HG03565 (cell line): ENCODE data around the gene NEURL1B.

Experiments
- ATAC-seq: cut with Tn5 transposase; IDR thresholded peaks from one replicate; pipeline ENCODE4 v1.9.1; 2021; ENCODE audit warnings: mild to moderate bottlenecking, moderate library complexity; ENCODE audit not compliant: unreplicated experiment

Gene NEURL1B

DNA sequence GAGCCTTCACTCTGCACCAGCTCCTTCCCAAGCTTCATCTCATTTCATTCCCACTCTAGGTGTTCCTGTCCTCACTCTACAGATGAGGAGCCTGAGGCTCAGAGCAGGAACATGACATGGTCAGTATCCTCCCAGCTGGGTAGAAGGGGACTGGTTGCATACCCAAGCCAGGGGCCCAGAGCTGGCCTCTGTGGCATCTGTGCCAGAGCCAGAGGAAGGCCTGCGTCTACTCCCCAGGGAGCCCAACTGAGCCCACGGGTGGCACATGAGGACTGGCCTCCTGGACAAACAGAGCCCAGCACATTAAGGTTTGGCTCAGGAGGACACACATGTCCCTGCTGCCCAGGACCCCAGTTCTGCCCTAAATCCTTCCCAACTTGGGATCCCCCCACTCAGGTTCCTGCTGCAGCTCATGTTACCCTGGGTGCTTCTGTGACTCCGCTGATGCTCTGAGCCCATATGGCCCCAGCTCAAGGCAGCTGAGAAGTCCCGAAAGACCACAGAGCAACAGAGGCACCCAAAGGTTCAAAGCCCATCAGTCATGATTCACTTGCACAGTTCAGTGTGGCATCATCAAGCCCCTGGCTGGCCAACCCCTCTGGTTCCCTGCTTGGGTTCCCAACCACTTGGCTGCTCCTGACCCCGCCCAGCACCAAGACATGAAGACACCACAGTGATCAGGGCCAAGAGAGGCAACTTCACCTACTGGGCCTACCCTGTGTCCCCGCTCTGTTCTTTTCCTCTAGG is 8.5 kb upstream of the NEURL1B start:
- ATAC-seq: no peak

DNA sequence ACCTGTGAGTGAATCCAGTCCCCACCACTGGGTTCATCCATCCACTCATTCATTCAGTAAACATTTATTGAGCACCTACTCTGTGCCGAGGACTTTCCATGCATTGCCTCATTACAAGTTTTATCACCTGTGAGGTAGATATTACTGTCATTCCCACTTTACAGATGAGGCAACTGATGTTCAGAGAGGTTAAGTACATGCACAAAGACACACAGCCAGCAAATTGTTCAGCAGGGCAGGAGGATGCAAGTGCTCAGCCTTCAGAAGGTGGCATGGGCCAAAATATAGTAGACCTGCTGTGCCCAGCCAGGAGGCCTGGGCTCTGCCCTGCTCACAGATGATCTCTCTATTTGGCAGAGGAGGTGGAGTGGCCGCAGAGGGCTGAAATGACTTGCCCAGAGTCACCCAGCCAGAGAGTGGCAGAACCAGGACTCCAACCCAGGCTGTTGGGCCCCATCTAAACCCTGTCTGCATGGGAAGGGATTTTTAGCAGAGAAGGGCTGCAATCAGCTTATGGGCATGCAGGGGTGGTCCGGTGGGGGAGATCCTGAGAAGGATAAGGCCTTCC is 7.6 kb upstream of the NEURL1B start:
- ATAC-seq: no peak

GRCh38 chr5:172634106-172634899 is 6.8 kb upstream of the NEURL1B start:
- no peak for ATAC-seq

DNA sequence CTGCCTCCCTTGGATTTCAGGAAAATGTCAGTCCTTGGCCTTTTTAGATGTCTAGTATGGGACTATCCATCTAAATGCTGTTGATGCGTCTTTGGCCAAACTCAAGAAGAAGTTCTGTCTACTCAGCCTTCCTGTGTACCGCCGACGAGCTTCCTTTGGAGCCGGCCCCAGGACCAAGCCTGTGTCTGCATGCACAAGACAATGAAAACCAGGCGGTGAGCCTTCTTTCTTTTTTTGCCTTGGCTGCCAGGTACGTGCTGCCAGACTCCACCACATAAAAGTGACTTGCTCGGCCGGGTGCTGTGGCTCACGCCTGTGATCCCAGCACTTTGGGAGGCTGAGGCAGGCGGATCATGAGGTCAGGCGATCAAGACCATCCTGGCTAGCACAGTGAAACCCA is 6.0 kb upstream of the NEURL1B start:
- ATAC-seq: no peak

GRCh38 chr5:172636279-172637050 is 4.6 kb upstream of the NEURL1B start:
- ATAC-seq: no peak

- ATAC-seq: no peak
Measured at GRCh38 chr5:172637110-172637580, 3.9 kb upstream of the NEURL1B start.

- no peak for ATAC-seq
Measured at GRCh38 chr5:172637740-172638139, 3.3 kb upstream of the NEURL1B start.

- ATAC-seq: no peak
Measured at GRCh38 chr5:172638209-172638768, 2.8 kb upstream of the NEURL1B start.

DNA sequence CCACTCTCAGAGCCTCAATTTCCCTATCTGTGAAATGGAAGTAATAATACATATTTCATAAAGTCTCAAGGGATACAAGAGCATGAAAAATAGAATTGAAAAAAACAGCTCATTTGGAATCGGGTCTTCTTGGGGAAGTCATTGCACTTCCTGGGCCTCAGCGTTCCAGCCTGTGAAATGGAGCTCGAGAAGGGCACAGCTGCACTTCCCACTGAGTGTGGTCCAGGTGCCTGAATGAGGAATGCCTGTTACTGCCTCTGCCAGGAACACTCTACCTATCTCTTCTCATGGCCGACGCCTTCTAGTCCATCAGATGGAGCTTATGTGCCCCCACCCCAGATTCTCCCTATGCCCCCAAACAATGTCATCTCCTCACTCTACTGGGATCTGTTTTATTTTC is 924 bp upstream of the NEURL1B start:
- ATAC-seq: no peak

DNA sequence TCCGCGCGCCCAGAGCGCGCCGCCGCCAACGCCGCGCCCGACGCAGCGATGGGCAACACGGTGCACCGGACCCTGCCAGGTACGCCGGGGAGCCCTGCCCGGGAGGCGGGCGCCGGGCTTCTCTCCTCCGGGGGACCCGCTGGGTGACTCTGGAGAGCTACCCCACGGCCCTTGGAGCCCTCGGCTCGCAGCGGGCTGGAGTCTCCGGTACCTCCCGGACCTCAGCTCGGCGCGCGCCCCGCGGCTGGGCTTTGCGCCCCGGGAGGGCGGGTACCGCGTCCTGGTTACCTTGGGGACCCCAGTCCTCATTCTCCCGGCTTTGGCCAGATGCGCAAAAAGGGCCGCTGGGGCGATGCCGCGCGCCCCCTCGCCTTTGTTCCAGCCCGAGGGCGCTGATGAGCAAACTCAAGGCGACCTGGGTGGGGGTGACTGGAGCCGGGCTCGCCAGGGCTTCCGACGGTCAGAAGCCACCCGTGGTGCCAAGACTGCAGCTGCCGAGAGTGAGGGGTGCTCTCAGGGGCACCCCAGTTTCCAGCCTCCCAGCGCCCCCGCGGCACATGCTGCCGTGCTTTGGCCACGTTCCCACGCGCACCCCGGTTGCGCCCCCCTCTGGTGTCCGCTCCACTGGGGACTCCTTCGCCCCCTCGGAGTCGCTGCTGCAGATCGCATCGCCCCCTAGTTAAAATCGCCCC is 442 bp downstream of the NEURL1B start:
- ATAC-seq: no peak

DNA sequence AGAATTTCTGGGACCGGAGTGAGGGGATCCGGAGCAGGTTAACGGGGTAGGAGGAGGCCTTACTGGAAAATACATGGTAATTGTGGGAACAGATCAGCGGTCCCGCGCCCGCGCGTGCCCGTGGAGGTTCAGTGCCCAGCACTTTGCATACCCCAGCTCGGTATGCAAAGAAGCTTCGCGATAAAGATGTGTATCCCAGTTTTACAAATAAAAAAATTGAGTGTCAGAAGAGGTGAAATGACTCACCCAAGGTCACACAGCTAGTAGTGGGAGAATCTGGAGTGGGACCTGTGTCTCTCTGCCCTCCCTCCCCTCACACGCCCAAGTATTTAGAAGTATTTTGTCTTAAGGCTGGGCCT is 967 bp downstream of the NEURL1B start:
- no peak for ATAC-seq

DNA sequence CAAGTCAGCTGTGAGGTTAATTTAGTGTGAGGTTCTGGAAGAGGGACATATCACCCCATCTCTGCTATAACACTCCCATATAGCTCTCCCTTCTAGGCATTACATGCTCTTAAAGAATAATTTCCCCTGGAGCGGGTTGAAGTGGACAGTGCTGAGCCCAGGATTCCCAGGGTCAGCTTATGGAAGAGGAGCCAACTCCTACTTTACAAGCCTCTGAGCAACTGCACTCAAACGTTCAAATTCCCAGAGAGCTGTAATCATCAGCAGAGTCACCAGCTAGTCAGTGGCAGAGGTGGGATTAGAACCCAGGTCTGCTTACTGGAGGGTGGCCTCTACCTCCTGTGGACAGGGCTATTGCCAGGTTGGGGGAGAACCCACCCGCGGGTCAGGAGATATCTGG is 1.4 kb downstream of the NEURL1B start:
- ATAC-seq: no peak

GRCh38 chr5:172642926-172643871 is 2.1 kb downstream of the NEURL1B start:
- no peak for ATAC-seq

DNA sequence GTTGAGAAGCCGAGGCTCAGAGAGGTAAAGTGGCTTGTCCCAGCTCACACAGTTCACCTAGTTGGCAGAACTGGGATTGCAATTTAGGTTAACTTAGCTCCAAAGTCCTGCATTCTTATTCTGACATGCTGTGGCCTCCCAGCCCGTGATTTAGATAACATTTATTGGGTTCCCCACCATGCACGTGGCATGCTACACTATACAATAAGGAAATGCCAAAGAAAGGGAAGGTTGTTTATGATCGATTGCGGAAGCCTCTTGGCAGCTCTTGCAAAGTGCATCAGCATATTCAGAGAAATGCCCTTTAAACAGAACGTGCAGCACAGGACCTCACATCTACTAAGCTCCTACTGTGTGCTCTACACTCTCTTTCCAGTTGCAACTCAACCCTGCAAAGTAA is 3.2 kb downstream of the NEURL1B start:
- no peak for ATAC-seq

DNA sequence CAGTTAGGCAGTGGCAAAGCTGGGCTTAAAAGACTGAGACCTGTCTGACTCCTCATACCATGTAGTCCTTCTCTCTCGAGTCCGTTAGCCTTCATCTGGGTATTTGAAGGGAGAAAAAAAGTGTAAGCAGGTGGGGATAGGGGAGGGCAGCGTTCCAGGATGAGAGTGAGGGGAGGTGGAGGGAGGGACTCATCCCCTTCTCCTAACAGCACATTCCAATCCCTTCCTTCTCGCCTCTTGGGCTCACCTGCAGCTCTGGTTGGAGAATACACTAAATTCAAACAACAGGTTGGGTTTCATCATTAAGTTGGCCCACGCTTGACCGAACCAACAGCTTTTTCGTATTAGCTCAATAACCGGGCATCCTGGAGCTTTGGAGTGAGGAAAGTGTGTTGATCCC is 3.6 kb downstream of the NEURL1B start:
- ATAC-seq: no peak

DNA sequence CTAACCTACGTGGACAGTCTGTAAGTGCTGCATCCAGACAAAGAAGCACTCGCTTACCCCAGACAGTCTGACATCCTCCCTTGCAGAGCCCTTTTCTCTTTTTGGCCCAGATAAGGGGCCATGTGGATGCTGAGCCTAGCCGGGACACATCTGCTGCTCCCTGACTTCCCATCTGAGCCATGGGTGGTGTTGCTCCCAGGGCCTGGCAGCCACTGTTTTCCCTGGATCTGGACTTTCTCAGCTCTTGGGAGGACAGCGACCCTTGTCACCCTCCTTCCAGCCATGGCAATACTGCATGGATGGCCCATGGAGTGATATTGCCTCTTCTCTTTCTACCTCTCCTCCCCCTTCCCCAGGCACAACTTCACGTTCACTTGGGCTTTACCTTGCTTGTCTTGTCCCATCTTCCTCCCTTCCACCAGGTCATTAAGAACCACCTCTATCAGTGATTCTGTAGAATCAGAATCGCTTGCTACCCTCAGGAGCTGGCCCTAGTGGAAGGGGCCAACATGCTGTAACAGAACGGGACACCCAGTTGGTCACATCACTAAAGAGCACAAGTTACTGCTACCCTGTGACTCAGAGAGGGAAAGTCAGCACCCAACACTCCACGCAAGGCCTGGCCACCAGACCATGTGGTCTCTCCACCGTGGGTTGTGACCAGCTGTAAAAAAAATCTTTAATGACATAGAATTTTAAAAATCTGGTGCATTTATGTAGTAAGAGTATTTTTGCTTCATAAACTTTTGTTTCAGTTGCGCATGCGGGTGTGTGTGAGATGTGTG is 4.4 kb downstream of the NEURL1B start:
- ATAC-seq: no peak

- no peak for ATAC-seq
Measured at GRCh38 chr5:172646716-172647285, 5.7 kb downstream of the NEURL1B start.

- no peak for ATAC-seq
Measured at GRCh38 chr5:172647352-172648012, 6.4 kb downstream of the NEURL1B start.
